Esophagus muscularis mucosa (tissue), 3 donors: ENCODE results near the gene C12orf75.
"Not testable (repeated sequence)": the region's sequence is repeated elsewhere in the genome, so short reads cannot be mapped to it uniquely, and the experiment has no call there.

Experiments
- POLR2A ChIP-seq: fragments of 450-650 bp; IDR thresholded peaks from one replicate; pipeline ENCODE4 v1.6.1; 2017; ENCODE audit warnings: antibody characterized with exemption, moderate library complexity, mild to moderate bottlenecking, low read depth
- TF ChIP-seq, protein P1 (sequence below), 3 experiments: fragments of 200-600 bp in 2 of 3; fragments of 450-650 bp in 1 of 3; sonication (generic) in 2 of 3; IDR thresholded peaks; one replicate each; pipeline ENCODE4 v1.5.1; 2017 to 2019; ENCODE audit warnings: antibody characterized with exemption in 3 of 3, mild to moderate bottlenecking in 2 of 3, moderate library complexity in 1 of 3

DNA sequence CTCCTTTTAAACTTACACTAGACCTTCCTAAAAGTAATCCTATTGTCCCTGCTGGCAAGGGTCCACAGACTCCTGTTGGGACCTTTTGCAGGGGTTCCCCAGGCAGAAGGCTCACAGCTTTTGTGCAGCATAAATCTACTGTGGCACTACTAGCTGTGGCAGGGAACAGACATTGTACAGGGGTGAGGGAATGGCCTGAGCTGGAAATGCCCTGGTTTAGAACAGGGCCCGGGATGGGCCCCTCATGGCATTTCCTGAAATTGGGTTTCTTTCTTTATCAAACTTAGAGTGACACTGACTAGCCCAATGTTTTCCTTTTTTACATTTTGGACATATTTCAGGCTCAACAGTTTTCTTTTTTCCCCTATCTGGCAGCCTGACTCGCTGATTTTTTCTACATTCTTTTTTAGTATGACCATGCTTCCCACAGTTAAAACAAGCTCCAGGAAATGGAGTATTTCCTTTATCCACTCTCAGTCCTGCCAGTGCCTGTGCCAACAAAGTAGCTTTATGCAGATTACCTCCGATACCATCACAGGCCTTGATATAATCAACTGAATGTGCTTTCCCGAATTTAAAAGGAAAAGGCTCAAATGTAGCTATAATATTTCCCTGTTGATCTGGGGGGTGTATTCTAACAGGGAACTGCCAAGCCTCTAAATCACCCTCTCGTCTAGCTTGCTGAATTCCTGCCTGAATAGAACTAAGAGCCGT is 22.7 kb upstream of the C12orf75 start:
- TF ChIP-seq, protein P1, sequence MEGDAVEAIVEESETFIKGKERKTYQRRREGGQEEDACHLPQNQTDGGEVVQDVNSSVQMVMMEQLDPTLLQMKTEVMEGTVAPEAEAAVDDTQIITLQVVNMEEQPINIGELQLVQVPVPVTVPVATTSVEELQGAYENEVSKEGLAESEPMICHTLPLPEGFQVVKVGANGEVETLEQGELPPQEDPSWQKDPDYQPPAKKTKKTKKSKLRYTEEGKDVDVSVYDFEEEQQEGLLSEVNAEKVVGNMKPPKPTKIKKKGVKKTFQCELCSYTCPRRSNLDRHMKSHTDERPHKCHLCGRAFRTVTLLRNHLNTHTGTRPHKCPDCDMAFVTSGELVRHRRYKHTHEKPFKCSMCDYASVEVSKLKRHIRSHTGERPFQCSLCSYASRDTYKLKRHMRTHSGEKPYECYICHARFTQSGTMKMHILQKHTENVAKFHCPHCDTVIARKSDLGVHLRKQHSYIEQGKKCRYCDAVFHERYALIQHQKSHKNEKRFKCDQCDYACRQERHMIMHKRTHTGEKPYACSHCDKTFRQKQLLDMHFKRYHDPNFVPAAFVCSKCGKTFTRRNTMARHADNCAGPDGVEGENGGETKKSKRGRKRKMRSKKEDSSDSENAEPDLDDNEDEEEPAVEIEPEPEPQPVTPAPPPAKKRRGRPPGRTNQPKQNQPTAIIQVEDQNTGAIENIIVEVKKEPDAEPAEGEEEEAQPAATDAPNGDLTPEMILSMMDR (IDR thresholded peaks at IDR 0.05) = not testable (repeated sequence)
- not testable (repeated sequence) for TF ChIP-seq POLR2A
